K562 (cell line): ENCODE data around the gene STIM1. TPM values are rescaled to one million over a fixed set of nuclear protein-coding genes. Genes with fewer than 3 reads are reported as not detected.

Experiments used
- ARID1B ChIP-seq: fragments of 450-650 bp; IDR thresholded peaks from 2 replicates; pipeline ENCODE4 v1.6.1; 2016; ENCODE audit warnings: antibody characterized with exemption, mild to moderate bottlenecking, inconsistent platforms
- CXXC5 ChIP-seq: fragments of 250-450 bp; sonication (Bioruptor Pico); IDR thresholded peaks from 2 replicates; pipeline ENCODE4 v1.8.0; 2022; ENCODE audit warnings: inconsistent platforms, mild to moderate bottlenecking, moderate library complexity
- ELK3 ChIP-seq: fragments of 450-650 bp; formaldehyde crosslinking; IDR thresholded peaks from 2 replicates; pipeline ENCODE4 v1.4.0; 2020; ENCODE audit warnings: mild to moderate bottlenecking
- ETV5 ChIP-seq: sonication (generic); formaldehyde crosslinking; IDR thresholded peaks from 2 replicates; pipeline ENCODE4 v1.4.0; 2020; ENCODE audit warnings: low read depth, mild to moderate bottlenecking, missing genetic modification reagents
- FOS ChIP-seq: IDR thresholded peaks from 3 replicates; pipeline ENCODE4 v1.6.1; 2011; ENCODE audit not compliant: insufficient read length; ENCODE audit errors: extremely low read depth
- HIVEP1 ChIP-seq: fragments of 250-450 bp; sonication (Bioruptor Pico); IDR thresholded peaks from 2 replicates; pipeline ENCODE4 v1.4.0; 2020; ENCODE audit warnings: mild to moderate bottlenecking
- HLTF ChIP-seq: fragments of 450-650 bp; IDR thresholded peaks from 2 replicates; pipeline ENCODE4 v1.6.1; 2016
- HMBOX1 ChIP-seq: sonication (generic); IDR thresholded peaks from 2 replicates; pipeline ENCODE4 v1.6.1; 2016
- HMG20A ChIP-seq: fragments of 450-650 bp; formaldehyde crosslinking; conservative IDR thresholded peaks from 2 replicates; pipeline ENCODE4 v1.4.0; 2020; ENCODE audit warnings: mild to moderate bottlenecking, mixed read lengths
- PTRF ChIP-seq: fragments of 450-650 bp; IDR thresholded peaks from 2 replicates; pipeline ENCODE4 v1.6.1; 2016; ENCODE audit warnings: mild to moderate bottlenecking, missing genetic modification characterization, missing compliant biosample characterization
- RFX5 ChIP-seq: IDR thresholded peaks from 2 replicates; pipeline ENCODE4 v1.6.1; 2011; ENCODE audit warnings: low read depth, mild to moderate bottlenecking, improper control_type of control experiment, low read length
- SIN3A ChIP-seq, 2 experiments: fragments of 150-350 bp in 1 of 2; IDR thresholded peaks; 2 replicates each; pipeline ENCODE4 v1.6.1; 2011 to 2016; ENCODE audit warnings: borderline replicate concordance in 2 of 2, low read depth in 2 of 2, low read length in 2 of 2, mild to moderate bottlenecking in 2 of 2, moderate library complexity in 2 of 2; ENCODE audit not compliant: control insufficient read depth in 1 of 2
- TRIM25 ChIP-seq: fragments of 450-650 bp; IDR thresholded peaks from 2 replicates; pipeline ENCODE4 v1.7.0; 2016; ENCODE audit warnings: borderline replicate concordance
- TSHZ1 ChIP-seq: fragments of 250-450 bp; sonication (Bioruptor Pico); IDR thresholded peaks from 2 replicates; pipeline ENCODE4 v1.4.0; 2020; ENCODE audit warnings: mild to moderate bottlenecking, moderate library complexity
- XRCC4 ChIP-seq: IDR thresholded peaks from one replicate; pipeline ENCODE4 v1.6.1; 2011; ENCODE audit not compliant: insufficient read depth, insufficient read length; ENCODE audit errors: extremely low read depth
- ZBTB34 ChIP-seq: fragments of 250-450 bp; sonication (Bioruptor Pico); IDR thresholded peaks from 2 replicates; pipeline ENCODE4 v1.8.0; 2021; ENCODE audit warnings: mild to moderate bottlenecking, moderate library complexity
- ZNF589 ChIP-seq: fragments of 200-800 bp; sonication (Bioruptor generic); IDR thresholded peaks from 2 replicates; pipeline ENCODE4 v1.6.1; 2016; ENCODE audit warnings: low read depth, missing genetic modification characterization, missing compliant biosample characterization
- ZNF717 ChIP-seq: fragments of 250-450 bp; sonication (Bioruptor Pico); IDR thresholded peaks from 2 replicates; pipeline ENCODE4 v1.5.0; 2021
- polyA plus RNA-seq, 8 experiments: library from polyadenylated mRNA; depleted of rRNA in 4 of 8; stranded (reverse) in 5 of 8; unstranded in 3 of 8; fragments of >200 nt; fragmentation: Nextera tagmentation in 2 of 8; fragmentation: Illumina TruSeq in 1 of 8; extraction: Ambion mirVana in 2 of 8; extraction: Trizol in 1 of 8; gene quantifications; 2 replicates each; pipeline versions ENCODE4 v1.2.1 to v1.2.3, GENCODE V29; 2011 to 2014; ENCODE audit warnings: inconsistent platforms in 1 of 8, missing spikeins in 1 of 8
- total RNA-seq, 7 experiments: library from RNA; depleted of rRNA in 6 of 7; stranded (reverse); fragments of >200 nt in 6 of 7; fragmentation: Illumina TruSeq in 2 of 7; extraction: Trizol in 2 of 7; gene quantifications; 2 replicates each; pipeline versions ENCODE4 v1.2.1 to v1.2.3, GENCODE V29; 2011 to 2021; ENCODE audit warnings: low replicate concordance in 1 of 7

The STIM1 gene
- total and polyA plus RNA-seq, 9 of the 15 experiments (the other 6 are each of a cell fraction or from before 2014, with no cell fraction given), result 7.7 to 50.5 (median 22.5) TPM

GRCh38 chr11:3841426-3842350 lies 13.8 kb upstream of the STIM1 start (continued):
- peak; percentile 35; the same call in 1 of the 2 replicates for TF ChIP-seq HLTF
- TF ChIP-seq ZNF589 (CRISPR knock-in tag), result peak; percentile 67
- peak; percentile 64 for TF ChIP-seq ARID1B
- no peak for TF ChIP-seq ZNF717 (CRISPR knock-in tag)
- no peak for TF ChIP-seq TRIM25
- peak; percentile 62 for TF ChIP-seq CXXC5
- no peak for TF ChIP-seq TSHZ1 (CRISPR knock-in tag)
- TF ChIP-seq SIN3A (IDR thresholded peaks at IDR 0.05; ENCODE audit: borderline replicate concordance in 2 of 2, control insufficient read depth in 1 of 2, low read depth in 2 of 2, low read length in 2 of 2), result peak in 1 of 2 experiments; percentile 55; a peak in 1 of 4 replicates
- TF ChIP-seq ELK3 (CRISPR knock-in tag), result no peak
- no peak for TF ChIP-seq FOS
- TF ChIP-seq ETV5 (CRISPR knock-in tag), result no peak
- no peak for TF ChIP-seq ZBTB34
- no peak for TF ChIP-seq HMG20A
- no peak for TF ChIP-seq RFX5
- no peak for TF ChIP-seq HMBOX1
- no peak for TF ChIP-seq PTRF (tag)
- TF ChIP-seq HIVEP1 (CRISPR knock-in tag), result no peak
- TF ChIP-seq XRCC4, result no peak
